GM10266 (cell line): Measurements from ENCODE around the gene BCL6.

Experiments used
- DNase-seq: peaks from one replicate; pipeline ENCODE4 v3.0.0; 2012; ENCODE audit errors: extremely low spot score
- CTCF ChIP-seq: IDR thresholded peaks from 2 replicates; pipeline ENCODE4 v1.5.1; 2012; ENCODE audit warnings: mild to moderate bottlenecking, low read depth; ENCODE audit not compliant: control insufficient read depth, insufficient read depth; ENCODE audit errors: missing control alignments

BCL6 gene

GRCh38 chr3:187741403-187742350, 3.6 kb downstream of the BCL6 start:
- DNase-seq: peak; percentile 69
- peak; percentile 73 for TF ChIP-seq CTCF

GRCh38 chr3:187740421-187741399, 4.6 kb downstream of the BCL6 start:
- peak; percentile 73 for DNase-seq

GRCh38 chr3:187739561-187740332, 5.5 kb downstream of the BCL6 start:
- TF ChIP-seq CTCF: peak; percentile 100
- peak; percentile 84 for DNase-seq

More at GRCh38 chr3:187740421-187741399, 4.6 kb downstream of the BCL6 start:
- peak; percentile 95 for TF ChIP-seq CTCF

DNA sequence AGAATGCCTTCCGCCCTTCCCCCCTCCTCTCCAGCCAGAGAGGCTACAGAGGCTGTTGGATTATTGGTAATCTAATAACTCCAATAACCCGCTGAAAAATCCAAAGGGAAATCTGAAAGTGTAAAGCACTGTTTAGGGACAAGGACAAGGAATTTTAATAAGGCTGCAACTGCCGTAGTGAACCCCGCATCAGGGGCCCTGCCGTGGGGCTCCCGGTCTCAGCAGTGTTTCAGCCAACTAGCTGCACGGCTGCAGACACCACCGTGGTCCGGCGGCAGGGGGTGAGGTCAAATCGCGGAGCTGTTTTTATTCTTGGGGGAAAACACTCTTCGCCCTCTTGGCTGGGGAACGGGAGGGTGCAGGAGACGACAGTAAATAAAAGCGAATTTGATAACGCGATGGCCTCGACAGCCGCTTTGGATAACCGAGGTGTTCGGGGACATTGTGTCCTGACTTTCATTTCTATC, 6.1 kb downstream of the BCL6 start:
- DNase-seq: no peak

GRCh38 chr3:187738331-187739093, 6.8 kb downstream of the BCL6 start:
- DNase-seq: peak; percentile 93
- TF ChIP-seq CTCF: peak; percentile 96

More for the DNA sequence above, 6.1 kb downstream of the BCL6 start:
- no peak for TF ChIP-seq CTCF

- TF ChIP-seq CTCF: no peak
- DNase-seq: no peak
Measured at GRCh38 chr3:187738071-187738330, 7.3 kb downstream of the BCL6 start.
